Activated CD4-positive, alpha-beta T cell treated with anti-CD3 and anti-CD28 coated beads, Interleukin-2, amount 10 ng/mL, durations not matched to agents 24 days and 14 days (primary cell): ENCODE results near the gene SUCNR1. TPM values are rescaled to one million over a fixed set of nuclear protein-coding genes. Genes with fewer than 3 reads are reported as not detected.
"Not testable (repeated sequence)": the region's sequence is repeated elsewhere in the genome, so short reads cannot be mapped to it uniquely, and the experiment has no call there.

Experiments used
- DNase-seq: peaks from one replicate; pipeline ENCODE4 v3.0.0; 2022
- H3K27ac Mint-ChIP-seq: one replicate; pipeline ENCODE4 v1.8.0; 2022; ENCODE audit warnings: mild to moderate bottlenecking, mixed read lengths
- H3K27me3 Mint-ChIP-seq: one replicate; pipeline ENCODE4 v1.8.0; 2022; ENCODE audit warnings: mixed read lengths
- H3K36me3 Mint-ChIP-seq: one replicate; pipeline ENCODE4 v1.8.0; 2022; ENCODE audit warnings: low read depth, mild to moderate bottlenecking, mixed read lengths
- H3K4me1 Mint-ChIP-seq: one replicate; pipeline ENCODE4 v1.8.0; 2021; ENCODE audit warnings: mixed read lengths
- H3K4me3 Mint-ChIP-seq: one replicate; pipeline ENCODE4 v1.8.0; 2022; ENCODE audit warnings: mild to moderate bottlenecking, moderate library complexity, mixed read lengths
- H3K9me3 Mint-ChIP-seq: one replicate; pipeline ENCODE4 v1.8.0; 2021; ENCODE audit warnings: mixed read lengths
- intact Hi-C: fragments of 100-400 bp; cut with micrococcal nuclease; formaldehyde crosslinking; loops from one replicate; pipeline ENCODE4 v1.15.1; 2023
- total RNA-seq: library from RNA; stranded (reverse); gene quantifications from 2 replicates; pipeline ENCODE4 v1.2.3, GENCODE V29; 2022

The SUCNR1 gene, protein sequence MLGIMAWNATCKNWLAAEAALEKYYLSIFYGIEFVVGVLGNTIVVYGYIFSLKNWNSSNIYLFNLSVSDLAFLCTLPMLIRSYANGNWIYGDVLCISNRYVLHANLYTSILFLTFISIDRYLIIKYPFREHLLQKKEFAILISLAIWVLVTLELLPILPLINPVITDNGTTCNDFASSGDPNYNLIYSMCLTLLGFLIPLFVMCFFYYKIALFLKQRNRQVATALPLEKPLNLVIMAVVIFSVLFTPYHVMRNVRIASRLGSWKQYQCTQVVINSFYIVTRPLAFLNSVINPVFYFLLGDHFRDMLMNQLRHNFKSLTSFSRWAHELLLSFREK
- not detected in 2 replicates for total RNA-seq

DNA sequence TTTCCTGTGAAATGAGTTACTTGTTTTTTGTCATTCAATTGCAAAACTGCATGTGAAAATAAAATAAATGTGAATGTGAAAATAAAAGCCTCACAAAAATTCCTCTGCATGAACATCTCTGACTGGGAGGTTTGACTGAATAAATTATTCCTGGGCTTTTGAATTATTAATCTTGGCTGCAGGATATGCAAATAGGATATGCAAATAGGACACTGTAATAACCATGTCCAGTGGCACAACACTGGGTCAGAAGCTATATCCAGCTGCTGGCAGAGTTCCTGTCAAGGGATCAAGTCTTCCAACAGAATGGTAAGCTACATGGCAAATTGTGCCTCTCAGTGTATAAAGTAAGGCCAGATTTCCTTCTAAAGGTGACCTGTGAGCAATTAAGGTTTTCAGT is at the start of gene SUCNR1:
Gene SUCNR1 (plus strand): TSS at position 246 of the 400 bp plus-strand sequence. CDS start 6,250 bp downstream, outside the sequence.
- Mint-ChIP-seq H3K36me3 (no peaks in the 10 kb centered on the region), H3K9me3 (no peaks in the 10 kb centered on the region), H3K27me3 (peaks cover 4% of the 10 kb centered on the region), H3K27ac (no peak within 1 kb of the TSS), H3K4me3 (no peak within 1 kb of the TSS), H3K4me1 (peaks cover 12% of the 10 kb centered on the region)
- intact Hi-C loops = no loop called here
- DNase-seq = no peak

DNA sequence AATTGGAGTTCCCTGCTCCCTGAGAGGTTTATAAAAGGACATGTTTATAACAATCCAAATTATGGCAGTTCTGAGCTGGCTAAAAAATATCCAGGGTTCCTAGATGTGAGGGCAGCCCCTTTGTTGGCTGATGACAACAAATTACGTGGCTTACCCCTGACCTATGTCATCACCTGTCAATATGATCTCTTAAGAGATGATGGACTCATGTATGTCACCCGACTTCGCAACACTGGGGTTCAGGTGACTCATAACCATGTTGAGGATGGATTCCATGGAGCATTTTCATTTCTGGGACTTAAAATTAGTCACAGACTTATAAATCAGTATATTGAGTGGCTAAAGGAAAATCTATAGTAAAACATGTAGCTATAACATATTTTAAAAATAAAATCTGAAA is 45.6 kb upstream of the SUCNR1 start:
- Mint-ChIP-seq H3K36me3 (no peaks in the 10 kb centered on the region), H3K4me1 (no peaks in the 10 kb centered on the region), H3K4me3 (no peak overlapping the region), H3K9me3 (no peaks in the 10 kb centered on the region), H3K27ac (no peak overlapping the region), H3K27me3 (peaks cover 33% of the 10 kb centered on the region)
- DNase-seq = no peak
- intact Hi-C loops = no loop called here

DNA sequence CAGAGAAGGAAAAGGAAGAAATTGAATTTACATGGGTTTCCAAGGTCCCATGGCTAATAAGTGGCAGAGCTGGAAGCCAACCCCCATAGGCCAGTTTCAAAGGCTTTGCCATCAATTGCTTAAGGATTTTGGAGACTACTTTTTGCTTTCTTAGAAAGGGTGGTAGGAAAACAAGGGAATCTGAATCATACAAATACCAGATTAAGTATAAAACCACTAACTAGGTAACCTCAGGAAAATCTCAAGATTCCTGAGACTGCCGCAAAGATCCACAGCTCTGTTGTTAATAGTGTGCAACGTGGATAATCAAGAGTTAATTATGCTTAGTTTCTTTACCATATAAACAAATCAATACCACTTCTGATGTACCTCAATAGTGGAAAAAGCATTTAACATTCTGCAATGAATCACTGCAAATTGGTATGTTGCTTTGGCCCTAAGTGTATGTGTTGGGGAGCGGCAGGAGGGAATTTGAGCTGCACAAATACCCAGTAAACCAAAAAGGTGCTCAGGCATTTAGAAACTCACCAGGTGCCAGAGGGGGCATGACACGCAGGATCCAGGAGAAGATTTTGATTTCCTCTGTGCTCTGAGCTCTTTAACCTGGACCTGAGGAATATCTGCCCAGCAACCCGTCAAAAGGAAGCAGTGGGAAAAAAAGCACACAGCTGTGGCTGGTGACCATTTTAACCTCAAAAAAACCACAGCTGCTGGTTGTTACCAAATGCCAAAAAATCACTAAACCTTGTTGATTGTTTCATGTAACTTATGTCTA is 37.5 kb upstream of the SUCNR1 start:
- DNase-seq = no peak
- H3K27ac Mint-ChIP-seq = no peak overlapping the region
- H3K9me3 Mint-ChIP-seq = no peaks in the 10 kb centered on the region
- H3K4me3 Mint-ChIP-seq = no peak overlapping the region
- intact Hi-C loops = loop anchor here (5.0 kb wide), 1 partner anchor 669 kb away; no protein-coding TSS in a partner anchor
- H3K27me3 Mint-ChIP-seq = peaks cover 37% of the 10 kb centered on the region
- H3K4me1 Mint-ChIP-seq = no peaks in the 10 kb centered on the region
- H3K36me3 Mint-ChIP-seq = no peaks in the 10 kb centered on the region

DNA sequence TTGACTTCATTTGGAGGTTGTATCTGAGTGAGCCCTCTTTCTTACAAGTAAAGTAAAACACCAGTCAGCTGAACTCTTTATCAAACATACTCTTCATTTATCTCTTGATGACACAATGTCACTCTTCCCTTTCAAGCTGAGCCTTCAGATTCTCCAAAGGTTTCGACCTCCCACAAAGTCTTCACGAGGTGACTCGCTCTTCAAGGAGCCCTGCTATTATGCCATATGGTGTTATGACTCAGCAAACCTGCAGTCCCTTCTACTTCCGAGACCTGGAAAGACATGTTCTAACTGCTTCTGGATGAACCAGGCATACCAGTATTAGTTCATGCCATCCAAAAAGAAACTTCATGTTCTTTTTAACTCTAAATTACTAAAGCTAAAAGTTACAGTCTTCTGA is 36.4 kb upstream of the SUCNR1 start:
- intact Hi-C loops = loop anchor here (5.0 kb wide), 1 partner anchor 670 kb away; no protein-coding TSS in a partner anchor
- H3K36me3 Mint-ChIP-seq = no peaks in the 10 kb centered on the region

DNA sequence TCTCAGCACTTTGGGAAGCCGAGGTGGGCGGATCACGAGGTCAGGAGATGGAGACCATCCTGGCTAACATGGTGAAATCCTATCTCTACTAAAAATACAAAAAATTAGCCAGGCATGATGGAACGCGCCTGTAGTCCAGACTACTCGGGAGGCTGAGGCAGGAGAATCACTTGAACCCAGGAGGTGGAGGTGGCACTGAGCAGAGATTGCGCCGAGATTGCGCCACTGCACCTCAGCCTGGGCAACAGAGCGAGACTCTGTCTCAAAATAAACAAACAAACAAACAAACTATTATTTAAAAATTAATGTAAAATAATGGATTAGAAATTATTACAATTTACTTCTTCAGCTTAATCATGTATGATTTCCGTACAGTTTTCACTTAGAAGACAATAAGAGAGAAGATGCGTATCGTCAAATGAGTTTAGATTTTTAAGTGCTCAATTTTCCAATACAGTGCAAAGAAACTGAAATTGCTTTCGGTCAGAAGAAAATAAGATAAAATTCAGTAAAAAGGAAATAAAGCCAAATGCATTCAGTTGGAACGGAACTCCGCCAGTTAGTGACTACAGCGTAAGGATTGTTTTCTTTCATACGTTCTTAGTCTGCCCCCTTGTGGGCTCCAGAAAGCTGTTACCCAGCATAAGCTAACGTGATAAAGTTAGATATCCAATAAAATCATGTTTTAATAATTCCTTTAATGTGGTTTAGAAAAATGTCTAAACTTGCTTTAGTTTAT is 34.7 kb upstream of the SUCNR1 start:
- Mint-ChIP-seq H3K4me1 (no peaks in the 10 kb centered on the region), H3K27me3 (peaks cover 27% of the 10 kb centered on the region), H3K27ac (no peak overlapping the region), H3K36me3 (no peaks in the 10 kb centered on the region), H3K4me3 (no peak overlapping the region), H3K9me3 (no peaks in the 10 kb centered on the region)
- peak; percentile 81 for DNase-seq
- intact Hi-C loops = loop anchor here (1.0 to 5.0 kb wide), 4 partner anchors 370 to 671 kb away; no protein-coding TSS in a partner anchor

More for the DNA sequence above, 36.4 kb upstream of the SUCNR1 start:
- peaks cover 31% of the 10 kb centered on the region for H3K27me3 Mint-ChIP-seq
- no peak for DNase-seq
- no peaks in the 10 kb centered on the region for H3K9me3 Mint-ChIP-seq
- no peak overlapping the region for H3K27ac Mint-ChIP-seq
- no peak overlapping the region for H3K4me3 Mint-ChIP-seq
- H3K4me1 Mint-ChIP-seq = no peaks in the 10 kb centered on the region

DNA sequence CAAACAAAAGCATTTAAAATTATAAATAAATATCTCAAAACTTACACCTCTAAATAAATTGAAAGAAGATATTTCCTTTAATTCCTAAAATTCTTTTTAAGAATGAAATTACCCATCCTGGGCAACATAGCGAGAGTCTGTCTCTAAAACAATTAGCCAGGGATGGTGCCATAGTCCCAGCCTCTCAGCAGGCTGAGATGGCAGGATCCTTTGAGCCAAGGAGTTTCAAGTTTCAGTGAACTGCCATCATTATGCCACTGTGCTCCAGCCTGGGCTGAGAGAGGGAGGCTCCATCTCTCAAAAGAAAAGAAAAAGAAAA is 34.2 kb upstream of the SUCNR1 start:
- Mint-ChIP-seq H3K27me3 (peaks cover 26% of the 10 kb centered on the region), H3K4me3 (no peak overlapping the region), H3K27ac (no peak overlapping the region), H3K4me1 (no peaks in the 10 kb centered on the region), H3K9me3 (no peaks in the 10 kb centered on the region), H3K36me3 (no peaks in the 10 kb centered on the region)
- intact Hi-C loops = loop anchor here (1.0 to 5.0 kb wide), 4 partner anchors 370 to 672 kb away; no protein-coding TSS in a partner anchor
- DNase-seq = no peak

DNA sequence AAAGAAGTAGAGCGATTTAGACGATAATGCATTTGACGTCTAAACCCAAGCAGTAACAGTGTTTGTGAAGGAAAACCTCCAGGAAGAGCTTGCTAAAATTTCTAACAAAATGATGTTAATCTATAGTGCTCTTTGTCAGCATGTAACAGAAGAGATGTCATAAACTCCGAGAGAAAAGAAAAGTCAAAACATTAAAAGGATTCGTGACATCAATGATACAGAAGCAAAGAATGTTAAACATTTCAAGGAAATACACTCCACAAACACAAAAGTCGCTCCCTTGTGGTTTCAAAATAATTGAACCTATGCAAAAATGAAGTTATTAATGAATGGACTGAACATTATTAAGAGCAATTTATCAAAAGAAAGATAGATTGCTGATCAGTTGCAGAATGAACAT is 31.6 kb upstream of the SUCNR1 start:
- Mint-ChIP-seq H3K4me1 (no peaks in the 10 kb centered on the region), H3K36me3 (no peaks in the 10 kb centered on the region), H3K27ac (no peak overlapping the region), H3K9me3 (no peaks in the 10 kb centered on the region), H3K27me3 (peaks cover 17% of the 10 kb centered on the region), H3K4me3 (no peak overlapping the region)
- DNase-seq = no peak
- intact Hi-C loops = no loop called here

DNA sequence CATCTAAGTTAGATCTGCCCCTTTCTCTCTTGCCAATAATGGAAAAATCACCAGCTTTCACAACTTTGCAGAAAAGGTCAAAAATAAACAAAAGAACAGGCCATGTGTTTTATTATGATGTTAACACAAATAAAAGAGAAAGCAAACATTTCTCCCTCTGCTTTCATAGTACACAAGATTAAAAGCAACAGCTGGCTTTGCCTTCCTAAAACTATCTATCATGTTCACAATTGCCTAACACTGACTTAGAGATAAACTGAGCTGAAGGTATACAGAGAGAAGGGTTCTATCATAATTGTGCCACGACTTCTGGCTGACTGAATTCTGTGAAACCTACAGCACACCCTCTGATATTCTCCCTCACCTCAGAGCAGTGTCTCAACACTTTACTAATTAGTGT is 30.2 kb upstream of the SUCNR1 start:
- Mint-ChIP-seq H3K4me3 (no peak overlapping the region), H3K4me1 (no peaks in the 10 kb centered on the region), H3K9me3 (no peaks in the 10 kb centered on the region), H3K27ac (no peak overlapping the region), H3K36me3 (no peaks in the 10 kb centered on the region), H3K27me3 (peaks cover 19% of the 10 kb centered on the region)
- intact Hi-C loops = no loop called here
- DNase-seq = no peak

DNA sequence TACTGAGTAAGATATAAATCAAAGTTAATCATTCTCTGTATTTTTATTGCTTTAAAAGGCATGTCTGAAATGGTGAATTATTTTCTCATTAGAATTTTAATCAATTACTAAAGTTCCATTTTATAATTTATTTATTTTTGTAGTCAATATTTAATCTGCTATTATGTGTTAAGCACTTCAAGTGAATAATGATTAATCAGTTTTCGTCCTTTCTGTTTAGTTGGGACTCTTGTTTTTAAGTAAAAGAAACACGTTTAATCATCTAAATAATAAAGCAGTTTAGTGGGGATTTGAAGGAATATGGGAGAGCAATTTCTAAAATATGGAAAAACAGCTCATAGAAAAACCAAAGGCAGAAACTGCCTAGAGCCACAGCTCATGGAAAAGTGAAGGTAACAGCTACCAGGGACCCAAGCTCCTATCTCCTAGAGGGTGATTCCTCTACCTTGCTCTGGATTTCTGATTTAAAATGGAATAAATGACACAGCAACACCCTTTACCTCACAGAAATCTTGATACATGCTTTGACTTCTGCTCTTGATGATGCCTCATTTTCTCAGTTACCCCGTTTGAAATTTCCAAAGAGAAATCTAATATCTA is 28.0 kb upstream of the SUCNR1 start:
- intact Hi-C loops = no loop called here
- peaks cover 21% of the 10 kb centered on the region for H3K27me3 Mint-ChIP-seq
- no peak overlapping the region for H3K4me3 Mint-ChIP-seq
- H3K4me1 Mint-ChIP-seq = no peaks in the 10 kb centered on the region
- H3K36me3 Mint-ChIP-seq = no peaks in the 10 kb centered on the region
- H3K27ac Mint-ChIP-seq = no peak overlapping the region
- H3K9me3 Mint-ChIP-seq = no peaks in the 10 kb centered on the region
- DNase-seq = no peak

DNA sequence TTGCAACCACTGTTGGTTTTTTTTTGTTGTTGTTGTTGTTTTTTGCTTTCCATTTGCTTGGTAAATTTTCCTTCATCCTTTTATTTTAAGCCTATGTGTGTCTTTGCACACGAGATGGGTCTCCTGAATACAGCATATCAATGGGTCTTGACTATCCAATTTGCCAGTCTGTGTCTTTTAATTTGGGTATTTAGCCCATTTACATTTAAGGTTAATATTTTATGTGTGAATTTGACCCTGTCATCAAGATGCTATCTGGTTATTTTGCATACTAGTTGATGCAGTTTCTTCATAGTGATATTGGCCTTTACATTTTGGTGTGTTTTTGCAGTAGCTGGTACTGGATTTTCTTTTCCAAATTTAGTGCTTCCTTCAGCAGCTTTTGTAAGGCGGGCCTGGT is 23.4 kb upstream of the SUCNR1 start:
- H3K4me3 Mint-ChIP-seq, intact Hi-C loops, H3K36me3 Mint-ChIP-seq, DNase-seq, H3K4me1 Mint-ChIP-seq, H3K27ac Mint-ChIP-seq, H3K9me3 Mint-ChIP-seq: not testable (repeated sequence)
- peaks cover 18% of the 10 kb centered on the region for H3K27me3 Mint-ChIP-seq

DNA sequence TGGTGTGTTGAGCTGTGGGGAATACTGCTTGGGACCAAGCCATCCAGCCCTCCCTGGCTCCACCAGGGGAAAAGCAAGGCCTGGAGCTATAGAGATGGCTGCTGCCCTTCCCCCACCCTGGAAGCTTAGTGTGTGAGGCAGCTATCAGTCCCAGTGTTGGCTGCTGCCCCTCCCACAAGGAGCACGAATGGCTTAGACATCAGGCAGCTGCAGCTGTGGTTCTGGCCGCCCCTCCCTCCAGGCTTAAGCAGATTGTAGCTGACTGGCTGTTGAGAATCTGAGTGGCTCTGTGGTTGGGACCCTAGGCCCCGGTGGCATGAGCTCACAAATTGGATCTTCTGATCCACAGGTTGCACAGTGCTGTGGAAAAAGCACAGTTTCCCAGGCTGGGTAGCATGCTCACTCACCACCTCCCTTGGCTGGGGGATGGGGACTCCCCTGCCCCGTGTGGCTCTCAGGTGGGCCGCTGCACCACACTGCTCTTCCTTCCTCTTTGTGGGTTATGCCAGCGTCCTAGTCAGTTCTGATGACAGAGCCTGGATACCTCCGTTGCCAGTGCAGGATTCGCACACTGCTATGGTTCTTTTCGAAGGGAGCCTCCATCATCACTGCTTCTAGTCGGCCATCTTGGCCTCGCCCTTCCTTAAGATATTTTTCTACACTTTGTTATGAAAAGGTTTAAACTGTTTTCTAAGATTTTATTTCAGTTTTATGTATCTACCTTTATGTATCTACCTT is 21.2 kb upstream of the SUCNR1 start:
- Mint-ChIP-seq H3K4me1 (no peaks in the 10 kb centered on the region), H3K27ac (no peak overlapping the region)
- intact Hi-C loops = no loop called here

DNA sequence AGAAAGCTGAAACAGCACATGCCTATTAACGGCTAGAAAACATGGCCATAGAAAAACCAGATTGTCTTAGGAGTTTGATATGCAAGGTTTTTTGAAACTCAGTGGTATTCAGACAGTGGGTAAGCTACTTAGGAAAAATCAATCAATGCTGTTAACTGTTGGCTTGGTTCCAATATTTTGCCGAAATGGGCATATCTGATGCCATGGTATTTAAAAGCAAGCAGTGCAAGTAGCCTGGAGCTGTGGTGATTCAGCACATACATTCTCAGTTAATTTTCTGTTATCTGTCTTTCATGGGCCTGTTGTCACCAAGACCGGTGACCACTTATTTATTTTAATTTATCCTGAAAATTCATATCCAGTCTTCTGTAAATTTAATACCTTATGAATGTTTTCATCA is 17.3 kb upstream of the SUCNR1 start:
- Mint-ChIP-seq H3K36me3 (no peaks in the 10 kb centered on the region), H3K4me3 (no peak overlapping the region), H3K4me1 (no peaks in the 10 kb centered on the region), H3K27ac (no peak overlapping the region), H3K9me3 (no peaks in the 10 kb centered on the region), H3K27me3 (peaks cover 17% of the 10 kb centered on the region)
- DNase-seq = no peak
- intact Hi-C loops = no loop called here

More for the DNA sequence above, 21.2 kb upstream of the SUCNR1 start:
- Mint-ChIP-seq H3K9me3 (no peaks in the 10 kb centered on the region), H3K27me3 (peaks cover 16% of the 10 kb centered on the region), H3K36me3 (no peaks in the 10 kb centered on the region), H3K4me3 (no peak overlapping the region)
- DNase-seq = no peak

DNA sequence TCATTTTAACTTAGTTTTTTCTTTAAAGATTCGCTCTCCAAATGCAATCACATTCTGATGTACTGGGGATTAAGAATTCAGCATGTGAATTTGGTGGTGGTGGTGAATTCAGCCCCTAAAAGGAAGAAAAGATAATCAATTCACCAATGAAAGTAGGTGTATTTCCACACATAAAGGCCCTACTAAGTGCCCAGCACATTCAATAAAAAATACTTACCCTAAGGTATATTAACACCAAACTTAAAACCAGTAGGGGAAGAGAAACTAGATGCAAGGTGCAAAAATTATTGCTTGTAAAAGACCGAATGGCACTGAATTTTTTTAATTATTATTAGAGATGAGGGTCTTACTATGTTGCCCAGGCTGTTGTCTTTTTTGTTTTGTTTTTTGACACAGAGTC is 16.8 kb upstream of the SUCNR1 start:
- intact Hi-C loops = no loop called here
- Mint-ChIP-seq H3K4me1 (no peaks in the 10 kb centered on the region), H3K4me3 (no peak overlapping the region), H3K36me3 (no peaks in the 10 kb centered on the region), H3K27me3 (peaks cover 17% of the 10 kb centered on the region), H3K9me3 (no peaks in the 10 kb centered on the region), H3K27ac (no peak overlapping the region)
- no peak for DNase-seq
